H1 (cell line): ENCODE results near the gene PDE2A. TPM values are rescaled to one million over a fixed set of nuclear protein-coding genes. Genes with fewer than 3 reads are reported as not detected.

Experiments used
- BCL11A ChIP-seq, 2 experiments: IDR thresholded peaks; one replicate each; pipeline ENCODE4 v1.6.1; 2011; ENCODE audit warnings: low read depth in 2 of 2, low read length in 2 of 2, mild to moderate bottlenecking in 2 of 2
- CHD7 ChIP-seq: fragments of 300-600 bp; sonication (generic); IDR thresholded peaks from 2 replicates; pipeline ENCODE4 v1.7.1; 2012; ENCODE audit warnings: low read length, moderate library complexity, mild to moderate bottlenecking, inconsistent platforms; ENCODE audit not compliant: insufficient replicate concordance
- GTF2F1 ChIP-seq: IDR thresholded peaks from 2 replicates; pipeline ENCODE4 v1.6.1; 2012; ENCODE audit warnings: low read depth, low read length, improper control_type of control experiment, borderline replicate concordance
- RBBP5 ChIP-seq: IDR thresholded peaks from 2 replicates; pipeline ENCODE4 v1.7.1; 2012; ENCODE audit warnings: low read depth, mild to moderate bottlenecking, inconsistent platforms, low read length, moderate library complexity, borderline replicate concordance
- polyA plus RNA-seq, 7 experiments: library from polyadenylated mRNA; depleted of rRNA in 3 of 7; stranded (reverse) in 5 of 7; unstranded in 2 of 7; fragments of >200 nt in 5 of 7; fragments of 200-250 nt in 2 of 7; gene quantifications; 1 replicate in 5 of 7; 2 replicates in 1 of 7; 4 replicates in 1 of 7; pipeline versions ENCODE4 v1.2.1 to v1.2.3, GENCODE V29; 2011 to 2013; ENCODE audit warnings: missing spikeins in 2 of 7, mixed read lengths in 2 of 7
- total RNA-seq: library from RNA; stranded (reverse); fragmentation: NEBNext Ultra II Directional; extraction: Animal tissue kit (Norgen Biotek cat#: 25700); gene quantifications from 2 replicates; pipeline ENCODE4 v1.2.1, GENCODE V29; 2021

PDE2A gene
- total and polyA plus RNA-seq, 2 of the 8 experiments (the other 6 are each of a cell fraction or from before 2014, with no cell fraction given) = 3.4 to 7.1 TPM

- TF ChIP-seq CHD7 (no peak), GTF2F1 (no peak), RBBP5 (no peak), BCL11A (IDR thresholded peaks at IDR 0.05; ENCODE audit: low read depth in 2 of 2, low read length in 2 of 2) (no peak)
Measured at GRCh38 chr11:72672597-72673238, 1.5 kb downstream of the PDE2A start (continued).
